PFSK-1 (cell line): ENCODE measurements around the gene ACOX2.

Experiments used
- FOXP2 ChIP-seq: optimal IDR thresholded peaks from 2 replicates; pipeline ENCODE3; 2011; ENCODE audit warnings: borderline replicate concordance, control low read depth, inconsistent platforms; ENCODE audit not compliant: insufficient read depth; ENCODE audit errors: extremely low read length, extremely low read depth
- POLR2AphosphoS5 ChIP-seq: IDR thresholded peaks from 2 replicates; pipeline ENCODE4 v1.6.1; 2012; ENCODE audit warnings: low read depth, mild to moderate bottlenecking, control low read depth, low read length, moderate library complexity
- SIN3A ChIP-seq: IDR thresholded peaks from 2 replicates; pipeline ENCODE4 v1.6.1; 2012; ENCODE audit warnings: mild to moderate bottlenecking, low read length, moderate library complexity, borderline replicate concordance; ENCODE audit not compliant: insufficient read depth
- TAF1 ChIP-seq: IDR thresholded peaks from 2 replicates; pipeline ENCODE4 v1.6.1; 2012; ENCODE audit warnings: low read length, control low read depth, borderline replicate concordance; ENCODE audit not compliant: insufficient read depth
- TF ChIP-seq, protein P1 (sequence below), 2 experiments: IDR thresholded peaks; 2 replicates each; pipeline versions ENCODE4 v1.6.1 to v1.8.0; 2011 to 2012; ENCODE audit warnings: low read depth in 2 of 2, low read length in 2 of 2, control low read depth in 1 of 2, inconsistent platforms in 1 of 2, mild to moderate bottlenecking in 1 of 2, moderate library complexity in 1 of 2; ENCODE audit not compliant: insufficient read depth in 1 of 2

Gene ACOX2

DNA sequence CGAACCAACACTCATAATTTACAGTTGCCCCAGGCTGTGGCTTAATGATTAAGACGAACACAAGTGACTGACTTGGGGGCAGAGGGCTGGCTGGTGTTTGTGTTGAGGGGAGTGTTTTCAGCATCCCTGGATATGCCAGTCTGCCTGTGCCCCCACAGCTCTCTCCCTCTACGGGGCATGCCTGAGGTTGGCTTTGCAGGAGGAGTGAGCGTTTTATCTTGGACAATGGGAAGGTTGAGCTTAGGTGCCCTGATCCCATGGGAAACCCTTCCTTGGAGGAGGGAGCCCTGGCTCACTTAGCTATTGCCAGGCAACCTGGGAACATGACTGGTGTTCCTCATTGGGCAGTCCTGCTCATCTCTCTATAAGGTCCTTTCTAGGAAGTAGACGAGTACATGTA, 22.6 kb upstream of the ACOX2 start:
- TF ChIP-seq SIN3A (no peak), TAF1 (no peak), POLR2AphosphoS5 (no peak), FOXP2 (no peak)
- TF ChIP-seq, protein P1, sequence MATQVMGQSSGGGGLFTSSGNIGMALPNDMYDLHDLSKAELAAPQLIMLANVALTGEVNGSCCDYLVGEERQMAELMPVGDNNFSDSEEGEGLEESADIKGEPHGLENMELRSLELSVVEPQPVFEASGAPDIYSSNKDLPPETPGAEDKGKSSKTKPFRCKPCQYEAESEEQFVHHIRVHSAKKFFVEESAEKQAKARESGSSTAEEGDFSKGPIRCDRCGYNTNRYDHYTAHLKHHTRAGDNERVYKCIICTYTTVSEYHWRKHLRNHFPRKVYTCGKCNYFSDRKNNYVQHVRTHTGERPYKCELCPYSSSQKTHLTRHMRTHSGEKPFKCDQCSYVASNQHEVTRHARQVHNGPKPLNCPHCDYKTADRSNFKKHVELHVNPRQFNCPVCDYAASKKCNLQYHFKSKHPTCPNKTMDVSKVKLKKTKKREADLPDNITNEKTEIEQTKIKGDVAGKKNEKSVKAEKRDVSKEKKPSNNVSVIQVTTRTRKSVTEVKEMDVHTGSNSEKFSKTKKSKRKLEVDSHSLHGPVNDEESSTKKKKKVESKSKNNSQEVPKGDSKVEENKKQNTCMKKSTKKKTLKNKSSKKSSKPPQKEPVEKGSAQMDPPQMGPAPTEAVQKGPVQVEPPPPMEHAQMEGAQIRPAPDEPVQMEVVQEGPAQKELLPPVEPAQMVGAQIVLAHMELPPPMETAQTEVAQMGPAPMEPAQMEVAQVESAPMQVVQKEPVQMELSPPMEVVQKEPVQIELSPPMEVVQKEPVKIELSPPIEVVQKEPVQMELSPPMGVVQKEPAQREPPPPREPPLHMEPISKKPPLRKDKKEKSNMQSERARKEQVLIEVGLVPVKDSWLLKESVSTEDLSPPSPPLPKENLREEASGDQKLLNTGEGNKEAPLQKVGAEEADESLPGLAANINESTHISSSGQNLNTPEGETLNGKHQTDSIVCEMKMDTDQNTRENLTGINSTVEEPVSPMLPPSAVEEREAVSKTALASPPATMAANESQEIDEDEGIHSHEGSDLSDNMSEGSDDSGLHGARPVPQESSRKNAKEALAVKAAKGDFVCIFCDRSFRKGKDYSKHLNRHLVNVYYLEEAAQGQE (IDR thresholded peaks at IDR 0.05; ENCODE audit: insufficient read depth in 1 of 2, low read depth in 2 of 2, low read length in 2 of 2): no peak

DNA sequence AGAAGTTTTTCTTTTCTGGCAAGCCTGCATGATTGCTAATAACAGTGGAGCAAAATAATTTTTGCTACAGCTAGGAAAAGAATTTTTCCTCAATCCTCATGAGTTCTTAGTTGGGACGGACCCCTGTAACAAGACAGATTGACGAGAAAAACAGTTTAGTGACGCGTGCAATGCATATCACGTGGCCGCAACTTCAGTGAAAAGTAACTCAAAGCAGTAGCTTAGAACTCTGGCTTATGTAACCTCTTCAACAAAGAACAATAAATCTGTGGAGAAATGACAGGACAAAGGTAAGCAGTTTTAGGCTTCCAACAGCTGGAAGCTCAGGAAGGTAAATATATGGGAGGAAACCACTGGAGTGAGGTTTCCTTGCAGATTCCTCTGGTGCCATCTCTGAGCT, 20.5 kb upstream of the ACOX2 start:
- no peak for TF ChIP-seq POLR2AphosphoS5
- no peak for TF ChIP-seq SIN3A
- no peak for TF ChIP-seq FOXP2
- TF ChIP-seq, protein P1 (IDR thresholded peaks at IDR 0.05; ENCODE audit: insufficient read depth in 1 of 2, low read depth in 2 of 2, low read length in 2 of 2): no peak
- TF ChIP-seq TAF1: no peak

DNA sequence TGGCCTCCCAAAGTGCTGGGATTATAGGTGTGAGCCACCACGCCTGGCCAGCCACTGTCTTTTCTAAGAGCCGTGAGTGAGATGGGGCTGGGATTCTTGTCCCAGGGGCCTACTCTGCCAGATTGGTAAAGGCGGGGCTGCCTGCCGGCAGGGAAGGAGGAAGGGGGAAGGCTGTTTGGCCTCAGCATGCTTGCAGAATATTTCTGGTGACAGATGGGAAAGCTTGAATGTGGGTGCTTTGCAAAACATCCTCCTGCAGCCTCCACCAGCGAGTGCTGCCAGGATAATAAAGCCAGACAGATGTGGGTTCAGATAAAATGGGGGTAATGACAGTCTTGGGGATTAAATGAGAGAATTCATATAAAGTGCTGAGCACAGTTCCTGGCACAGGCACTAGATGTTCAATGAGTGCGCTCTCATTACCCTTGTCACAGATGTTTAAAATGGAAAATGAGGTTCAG, 19.8 kb upstream of the ACOX2 start:
- no peak for TF ChIP-seq TAF1
- TF ChIP-seq, protein P1 (IDR thresholded peaks at IDR 0.05; ENCODE audit: insufficient read depth in 1 of 2, low read depth in 2 of 2, low read length in 2 of 2): no peak
- TF ChIP-seq POLR2AphosphoS5: no peak
- no peak for TF ChIP-seq FOXP2
- TF ChIP-seq SIN3A: no peak

DNA sequence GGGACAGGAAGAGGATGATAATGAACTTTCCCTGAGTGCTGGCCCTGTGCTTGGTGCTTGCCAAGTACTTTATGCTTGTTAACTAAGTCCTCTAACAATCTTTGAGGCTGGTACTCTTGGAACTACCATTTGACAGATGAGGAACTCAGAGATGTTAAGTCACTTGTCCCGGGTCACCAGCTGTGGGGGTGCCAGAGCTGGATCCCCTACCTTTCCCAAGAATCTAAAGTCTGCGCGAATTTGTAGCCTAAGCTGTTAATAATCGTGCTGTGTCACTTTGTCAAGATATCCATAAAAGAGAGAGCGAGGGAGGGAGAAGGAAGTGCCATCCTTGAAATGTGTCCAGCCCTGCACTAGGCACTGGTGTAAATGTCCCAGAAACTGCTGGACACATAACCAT, 19.0 kb upstream of the ACOX2 start:
- TF ChIP-seq POLR2AphosphoS5 (no peak), SIN3A (no peak), FOXP2 (no peak), TAF1 (no peak)
- TF ChIP-seq, protein P1 (IDR thresholded peaks at IDR 0.05; ENCODE audit: insufficient read depth in 1 of 2, low read depth in 2 of 2, low read length in 2 of 2): no peak

DNA sequence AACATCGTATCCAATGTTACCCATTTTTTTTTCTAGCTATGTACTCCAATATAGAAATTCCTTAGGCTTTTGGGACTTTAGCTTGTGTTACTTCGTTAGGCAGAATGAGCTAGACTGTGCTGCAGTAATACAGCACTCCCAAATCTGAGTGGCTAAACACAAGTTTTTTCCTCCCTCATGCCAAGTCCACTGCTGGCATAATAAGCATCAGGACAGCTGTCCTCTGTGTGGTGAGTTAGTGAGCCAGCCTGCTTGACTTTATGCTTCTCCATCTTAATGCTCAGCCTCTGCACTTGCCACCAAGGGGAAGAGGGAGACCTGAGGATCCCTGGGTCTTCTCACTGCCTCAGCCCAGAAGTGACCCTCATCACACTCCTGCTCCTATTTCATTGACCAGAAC, 18.2 kb upstream of the ACOX2 start:
- TF ChIP-seq SIN3A (no peak), FOXP2 (no peak), POLR2AphosphoS5 (no peak), TAF1 (no peak)
- TF ChIP-seq, protein P1 (IDR thresholded peaks at IDR 0.05; ENCODE audit: insufficient read depth in 1 of 2, low read depth in 2 of 2, low read length in 2 of 2): no peak
